HG03103 (cell line): ENCODE results near the gene DLL1.

Experiments used
- ATAC-seq: cut with Tn5 transposase; IDR thresholded peaks from one replicate; pipeline ENCODE4 v1.9.1; 2021; ENCODE audit warnings: low read depth; ENCODE audit not compliant: unreplicated experiment

DLL1 gene

GRCh38 chr6:170234419-170234818 lies 56.5 kb downstream of the DLL1 start:
- ATAC-seq: no peak

- no peak for ATAC-seq
Observed at GRCh38 chr6:170233286-170234205, 57.3 kb downstream of the DLL1 start.
